HT1080 (cell line): ENCODE measurements around the gene GFM2. TPM values are rescaled to one million over a fixed set of nuclear protein-coding genes. Genes with fewer than 3 reads are reported as not detected.
A peak's percentile ranks its signal among the peaks of the same experiment; 100 is the strongest.
"Not testable (repeated sequence)": the region's sequence is repeated elsewhere in the genome, so short reads cannot be mapped to it uniquely, and the experiment has no call there.

Experiments used
- DNase-seq: peaks from one replicate; pipeline ENCODE4 v3.0.0-alpha.2; 2015; ENCODE audit warnings: low read depth
- polyA plus RNA-seq, 2 experiments: library from polyadenylated mRNA; depleted of rRNA; stranded (reverse); fragments of >200 nt; gene quantifications; 2 replicates each; pipeline ENCODE4 v1.2.3, GENCODE V29; 2015
- total RNA-seq: library from RNA; depleted of rRNA; stranded (reverse); fragments of >200 nt; shearing (Covaris generic); gene quantifications from 2 replicates; pipeline ENCODE4 v1.2.3, GENCODE V29; 2014; rRNA removed

The GFM2 gene, protein sequence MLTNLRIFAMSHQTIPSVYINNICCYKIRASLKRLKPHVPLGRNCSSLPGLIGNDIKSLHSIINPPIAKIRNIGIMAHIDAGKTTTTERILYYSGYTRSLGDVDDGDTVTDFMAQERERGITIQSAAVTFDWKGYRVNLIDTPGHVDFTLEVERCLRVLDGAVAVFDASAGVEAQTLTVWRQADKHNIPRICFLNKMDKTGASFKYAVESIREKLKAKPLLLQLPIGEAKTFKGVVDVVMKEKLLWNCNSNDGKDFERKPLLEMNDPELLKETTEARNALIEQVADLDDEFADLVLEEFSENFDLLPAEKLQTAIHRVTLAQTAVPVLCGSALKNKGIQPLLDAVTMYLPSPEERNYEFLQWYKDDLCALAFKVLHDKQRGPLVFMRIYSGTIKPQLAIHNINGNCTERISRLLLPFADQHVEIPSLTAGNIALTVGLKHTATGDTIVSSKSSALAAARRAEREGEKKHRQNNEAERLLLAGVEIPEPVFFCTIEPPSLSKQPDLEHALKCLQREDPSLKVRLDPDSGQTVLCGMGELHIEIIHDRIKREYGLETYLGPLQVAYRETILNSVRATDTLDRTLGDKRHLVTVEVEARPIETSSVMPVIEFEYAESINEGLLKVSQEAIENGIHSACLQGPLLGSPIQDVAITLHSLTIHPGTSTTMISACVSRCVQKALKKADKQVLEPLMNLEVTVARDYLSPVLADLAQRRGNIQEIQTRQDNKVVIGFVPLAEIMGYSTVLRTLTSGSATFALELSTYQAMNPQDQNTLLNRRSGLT
- total RNA-seq: 38.8 and 44.5 TPM in 2 replicates
- 29.8 and 33.2 TPM in 2 replicates for polyA plus RNA-seq (2015; cell fraction: cytosol; rRNA removed)
- polyA plus RNA-seq (2015; cell fraction: nucleus; rRNA removed): 85.1 and 88.4 TPM in 2 replicates

DNA sequence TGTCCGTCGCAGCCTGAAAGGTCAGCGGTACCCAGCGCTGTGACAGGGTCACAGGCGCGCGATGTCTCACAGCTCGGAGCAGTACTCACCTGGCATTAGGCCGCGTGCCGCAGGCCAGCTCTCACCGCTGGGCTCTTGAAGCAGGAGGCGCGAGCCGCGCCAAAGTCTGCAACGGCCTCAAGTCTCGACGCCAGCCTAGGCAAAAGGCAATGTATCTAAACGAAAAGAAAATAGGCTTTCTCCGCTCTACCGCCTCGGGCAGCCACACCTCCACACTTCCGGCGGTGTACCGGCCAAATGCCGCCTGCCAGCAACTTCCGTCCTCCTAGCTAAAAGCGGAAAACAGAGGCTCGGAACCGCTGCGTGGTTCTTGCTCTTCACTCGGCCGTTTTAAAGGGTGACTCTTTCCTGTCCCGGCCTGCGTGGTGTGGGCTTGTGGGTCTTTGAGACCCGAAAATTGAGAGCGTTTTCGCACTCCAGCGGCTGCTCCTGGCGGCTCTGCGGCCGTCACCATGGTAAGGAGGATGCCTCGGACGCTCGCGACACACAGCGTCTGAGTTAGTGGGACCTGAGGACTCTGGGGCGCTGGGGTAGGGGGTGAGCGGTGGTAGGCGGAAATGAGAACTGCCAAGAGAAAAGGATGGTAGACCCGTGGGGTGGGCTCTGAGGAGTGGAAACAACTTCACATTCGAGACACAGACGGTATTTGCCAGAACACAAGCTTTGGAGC, at the start of gene GFM2, which contains the start of gene NSA2:
Gene GFM2 (minus strand): TSS at position 269 of the 730 bp plus-strand sequence. CDS start 3,375 bp downstream, outside the sequence.
Gene NSA2 (plus strand): TSS at position 401 of the 730 bp plus-strand sequence. CDS start 112 bp downstream, at position 513.
- DNase-seq: peak; percentile 88

DNA sequence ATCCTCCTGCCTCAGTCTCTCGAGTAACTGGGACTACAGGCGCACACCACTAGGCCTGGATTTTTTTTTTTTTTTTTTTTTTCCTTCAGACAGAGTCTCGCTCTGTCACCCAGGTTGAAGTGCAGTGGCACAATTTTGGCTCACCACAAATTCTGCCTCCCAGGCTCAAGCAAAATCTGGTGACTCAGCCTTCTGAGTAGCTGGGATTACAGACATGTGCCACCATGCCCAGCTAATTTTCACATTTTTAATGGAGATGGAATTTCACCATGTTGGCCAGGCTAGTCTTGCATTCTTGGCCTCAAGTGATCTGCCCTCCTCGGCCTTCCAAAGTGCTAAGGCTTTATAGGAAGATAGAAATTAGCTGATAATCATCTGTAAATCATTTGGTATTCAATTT, 44.0 kb upstream of the GFM2 start:
- DNase-seq: peak; percentile 57

DNA sequence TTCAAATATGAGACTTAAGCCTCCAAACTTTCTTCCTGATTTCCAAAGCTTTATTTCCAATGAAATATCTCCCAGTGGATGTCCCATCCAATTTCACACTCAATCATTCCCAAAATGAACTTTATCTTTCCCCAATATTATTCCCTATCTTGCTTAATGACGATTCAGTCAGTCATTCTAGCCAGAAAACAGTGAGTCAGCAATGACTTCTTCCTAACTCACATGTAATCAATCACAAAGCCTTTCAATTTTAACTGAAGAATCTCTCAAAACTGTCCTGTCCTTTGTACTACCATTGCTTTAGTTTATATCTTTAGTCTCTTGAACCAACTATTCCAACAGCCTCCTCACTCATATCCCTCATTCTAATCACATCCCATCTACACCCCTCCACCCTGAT, 35.0 kb upstream of the GFM2 start:
- peak; percentile 40 for DNase-seq

DNA sequence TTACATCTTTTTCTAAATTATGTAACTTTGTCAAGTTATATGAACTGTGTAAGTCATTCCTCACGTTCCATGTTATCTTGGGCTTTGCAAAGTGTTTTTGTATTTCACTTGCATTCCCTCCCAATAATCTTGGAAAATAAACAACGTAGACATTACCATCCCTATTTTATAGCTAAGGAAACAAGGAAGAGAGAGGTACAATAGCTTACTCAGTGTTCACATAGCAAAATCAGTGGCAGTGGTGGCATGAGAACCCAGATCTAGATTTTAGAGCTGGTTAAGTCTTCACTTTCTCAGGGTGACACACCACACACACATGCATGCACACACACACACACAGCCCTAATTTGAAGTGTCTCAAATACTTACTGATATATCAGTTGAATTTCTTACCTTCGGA, 34.3 kb upstream of the GFM2 start:
- no peak for DNase-seq

DNA sequence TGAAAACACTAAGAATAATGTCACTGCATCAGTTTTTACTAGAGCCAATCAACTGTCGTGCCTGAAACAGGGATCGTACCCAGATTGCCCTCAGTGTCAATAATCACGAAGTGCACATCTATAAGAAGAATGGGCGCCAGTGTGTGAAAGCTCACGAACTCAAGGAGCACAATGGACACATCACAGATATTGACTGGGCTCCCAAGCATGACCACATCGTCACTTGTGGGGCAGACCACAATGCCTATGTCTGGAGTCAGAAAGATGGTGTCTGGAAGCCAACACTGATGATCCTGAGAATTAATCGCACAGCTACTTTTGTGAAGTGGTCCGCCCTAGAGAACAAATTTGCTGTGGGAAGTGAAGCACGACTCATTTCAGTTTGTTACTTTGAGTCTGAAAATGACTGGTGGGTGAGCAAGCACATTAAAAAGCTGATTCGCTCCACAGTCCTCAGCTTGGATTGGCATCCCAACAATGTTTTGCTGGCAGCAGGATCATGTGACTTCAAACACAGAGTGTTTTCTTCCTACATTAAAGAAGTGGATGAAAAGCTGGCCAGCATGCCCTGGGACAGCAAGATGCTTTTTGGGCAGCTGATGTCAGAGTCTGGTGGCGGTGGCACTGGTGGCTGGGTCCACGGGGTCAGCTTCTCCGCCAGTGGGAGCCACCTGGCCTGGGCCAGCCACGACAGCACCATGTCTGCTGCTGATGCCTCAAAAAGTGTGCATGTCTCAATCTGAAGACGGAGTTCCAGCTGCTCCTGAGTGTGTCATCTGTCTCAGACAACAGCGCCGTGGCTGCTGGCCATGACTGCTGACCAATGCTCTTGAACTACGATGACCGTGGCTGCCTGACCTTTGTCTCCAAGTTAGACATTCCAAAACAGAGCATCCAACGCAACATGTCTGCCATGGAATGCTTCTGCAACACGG, 32.3 kb upstream of the GFM2 start:
- DNase-seq: peak; percentile 47

DNA sequence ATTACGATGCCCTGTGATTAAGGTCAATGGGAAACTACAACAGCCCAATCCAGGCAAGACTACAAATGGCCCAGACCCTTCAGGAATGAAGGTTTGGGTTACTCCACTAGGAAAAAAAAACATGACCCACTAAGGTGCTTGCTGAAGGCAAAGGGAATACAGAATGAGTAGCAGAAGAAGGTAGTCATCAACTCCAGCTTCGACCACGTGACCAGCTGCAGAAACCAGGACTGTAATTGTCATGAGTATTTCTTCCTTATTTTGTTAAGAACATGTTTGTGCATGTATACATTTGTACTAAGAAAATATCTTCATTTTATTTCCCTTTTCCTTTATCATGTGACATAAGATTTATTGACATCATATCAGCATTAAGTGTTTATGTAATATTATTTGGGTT, 24.8 kb upstream of the GFM2 start:
- DNase-seq: not testable (repeated sequence)

DNA sequence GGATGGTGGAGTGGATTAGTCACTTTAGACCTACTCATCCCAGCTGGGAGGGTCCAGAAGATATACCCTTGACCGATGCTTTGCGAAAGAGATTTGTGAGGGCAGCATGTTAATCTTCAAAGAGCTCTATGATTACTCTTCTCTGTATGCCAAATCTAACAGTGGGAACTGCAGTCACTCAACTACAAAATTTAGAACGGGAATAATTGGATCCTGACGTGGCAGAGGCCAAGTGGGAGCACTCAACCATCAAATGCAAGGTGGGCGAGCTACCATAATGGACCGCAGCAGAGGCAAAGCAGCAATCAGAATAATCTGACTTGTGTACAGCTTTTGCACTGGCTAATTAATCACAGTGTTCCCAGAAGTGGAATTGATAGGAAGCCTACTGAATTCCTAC, 20.5 kb upstream of the GFM2 start:
- DNase-seq: no peak

DNA sequence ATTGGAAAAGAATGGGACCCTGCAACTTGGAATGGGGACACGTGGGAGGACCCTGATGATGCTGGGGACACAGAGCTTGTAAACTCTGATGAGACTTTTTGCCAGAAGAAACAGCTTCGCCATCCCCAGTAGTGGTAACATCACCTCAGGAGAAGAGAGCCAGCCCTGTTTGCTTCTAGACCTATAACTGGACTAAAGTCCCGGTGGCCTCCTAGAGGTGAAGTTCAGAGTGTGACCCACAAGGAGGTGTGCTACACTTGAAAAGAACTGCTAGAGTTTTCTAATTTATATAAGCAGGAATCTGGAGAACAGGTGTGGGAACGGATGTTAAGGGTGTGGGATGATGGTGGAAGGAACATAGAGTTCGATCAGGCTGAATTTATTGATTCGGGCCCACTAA, 19.9 kb upstream of the GFM2 start:
- DNase-seq: no peak

DNA sequence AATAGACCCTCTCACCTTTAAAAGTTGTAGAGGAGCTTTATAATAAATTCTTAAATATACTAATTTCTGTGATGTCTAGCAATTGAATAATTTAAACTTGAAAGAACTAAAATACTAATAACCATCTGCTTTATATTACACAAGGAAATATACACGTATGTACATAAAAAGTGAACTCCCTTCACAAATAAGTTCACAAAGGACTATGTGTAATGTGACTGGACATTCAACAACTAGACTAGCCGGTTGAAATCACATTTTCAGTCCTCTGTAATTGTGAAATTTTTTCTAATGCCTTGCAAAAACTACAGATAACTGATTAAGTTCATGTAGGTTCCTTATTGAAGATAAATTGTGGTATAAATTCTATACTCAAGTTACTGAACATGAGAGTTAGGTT, 11.7 kb upstream of the GFM2 start:
- DNase-seq: no peak

DNA sequence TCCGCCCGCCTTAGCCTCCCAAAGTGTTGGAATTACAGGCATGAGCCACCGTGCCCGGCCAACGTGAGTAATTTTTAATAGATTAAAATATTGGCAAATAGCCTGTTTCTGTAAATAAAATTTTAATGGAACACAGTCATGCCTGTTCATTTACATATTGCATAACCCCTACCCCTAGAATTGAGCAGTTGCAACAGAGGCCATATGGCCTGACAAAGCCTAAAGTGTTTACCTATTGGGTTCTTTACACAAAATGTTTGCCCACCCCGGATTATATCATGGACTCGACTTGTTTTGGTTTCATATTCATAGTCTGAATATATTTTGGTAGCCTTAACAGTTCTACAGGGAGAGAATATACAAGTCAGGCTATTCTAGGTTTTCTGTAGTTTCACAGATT, 5.4 kb upstream of the GFM2 start:
- DNase-seq: no peak

DNA sequence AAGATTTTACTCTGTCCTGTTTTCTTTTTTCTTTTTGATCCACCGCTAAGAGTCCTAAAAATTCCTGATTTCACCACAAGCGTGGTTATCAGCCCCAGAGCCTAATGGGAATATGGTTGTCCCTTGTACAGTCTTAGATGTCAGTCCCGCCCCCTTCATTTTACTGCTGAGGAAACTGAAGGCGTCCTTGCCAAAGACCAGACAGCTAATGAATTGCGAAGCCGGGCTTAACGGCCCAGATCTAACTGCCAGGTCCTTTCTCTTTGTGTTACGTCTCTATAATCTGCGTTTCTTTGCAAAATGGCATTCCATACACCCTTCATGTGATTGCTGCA, 629 bp upstream of the GFM2 start:
- DNase-seq: no peak

DNA sequence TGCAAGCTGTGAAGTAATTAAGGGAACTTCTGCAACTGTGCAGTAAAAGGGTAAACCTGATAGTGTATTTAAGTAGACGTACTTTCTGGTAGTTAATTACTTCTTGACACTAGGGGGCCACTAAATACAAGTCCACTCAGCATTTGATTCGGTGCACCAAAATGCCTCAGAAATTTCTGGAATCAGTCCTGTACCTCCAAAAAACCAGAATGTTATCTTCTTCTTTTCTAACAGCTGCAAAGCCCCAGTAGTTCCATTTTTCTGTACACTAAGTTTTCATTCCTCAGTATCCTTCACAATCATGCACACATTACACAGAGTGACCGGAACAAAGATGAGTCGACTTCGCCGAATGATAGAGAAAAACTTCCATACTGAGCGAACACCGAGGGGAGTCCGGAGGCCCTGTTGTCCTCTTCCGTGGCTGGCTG, 484 bp downstream of the GFM2 start:
- DNase-seq: peak; percentile 28

DNA sequence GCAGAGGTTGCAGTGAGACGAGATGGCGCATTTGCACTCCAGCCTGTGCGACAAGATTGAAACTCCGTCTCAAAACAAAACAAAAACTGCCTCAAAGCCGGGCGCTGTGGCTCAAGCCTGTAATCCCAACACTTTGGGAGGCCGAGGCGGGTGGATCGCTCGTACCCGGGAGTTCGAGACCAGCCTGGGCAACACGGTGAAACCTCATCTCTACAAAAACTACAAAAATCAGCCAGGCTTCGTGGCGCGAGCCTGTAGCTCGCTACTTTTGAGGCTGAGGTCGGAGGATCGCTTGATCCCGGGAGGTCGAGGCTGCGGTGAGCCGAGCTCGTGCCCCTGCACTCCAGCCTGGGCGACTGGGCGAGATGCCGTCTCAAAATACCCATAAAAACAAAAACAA, 988 bp downstream of the GFM2 start:
- DNase-seq: no peak

DNA sequence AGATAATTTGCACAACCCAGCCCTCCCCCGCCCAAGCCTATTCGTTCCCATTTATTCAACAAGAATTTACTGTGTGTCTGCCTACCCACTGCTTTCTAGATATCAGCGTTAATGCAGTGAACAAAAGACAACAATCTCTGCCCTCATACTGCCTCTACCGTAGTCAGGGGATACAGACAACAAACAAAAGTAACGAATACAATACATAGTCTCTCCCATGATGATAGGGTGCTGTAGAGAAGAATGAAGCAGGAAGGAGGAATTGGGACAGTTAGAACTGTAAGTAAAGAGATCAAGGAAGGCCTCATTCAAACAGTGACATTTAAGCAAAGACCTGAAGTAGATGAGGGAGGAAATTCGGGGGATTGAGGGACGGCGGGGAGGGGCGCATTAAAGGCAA, 1.7 kb downstream of the GFM2 start:
- peak; percentile 2 for DNase-seq

DNA sequence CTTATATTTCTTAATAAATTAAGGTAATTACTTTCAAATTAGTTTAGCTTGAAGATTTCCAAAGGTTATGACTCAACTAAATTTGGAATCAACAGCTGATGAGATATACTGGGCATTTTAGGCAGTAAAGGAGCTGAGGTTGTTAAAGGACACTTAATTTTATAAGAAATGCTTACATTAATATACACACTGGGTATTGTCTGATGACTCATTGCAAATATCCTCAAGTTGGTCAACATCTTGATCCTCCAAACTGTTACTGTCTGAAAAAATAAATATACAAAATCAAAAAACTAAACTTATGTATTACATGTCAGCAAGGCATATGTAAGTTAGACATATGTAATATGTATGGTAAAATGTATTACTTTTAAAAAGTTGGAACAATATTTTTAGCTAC, 3.4 kb downstream of the GFM2 start:
- no peak for DNase-seq

DNA sequence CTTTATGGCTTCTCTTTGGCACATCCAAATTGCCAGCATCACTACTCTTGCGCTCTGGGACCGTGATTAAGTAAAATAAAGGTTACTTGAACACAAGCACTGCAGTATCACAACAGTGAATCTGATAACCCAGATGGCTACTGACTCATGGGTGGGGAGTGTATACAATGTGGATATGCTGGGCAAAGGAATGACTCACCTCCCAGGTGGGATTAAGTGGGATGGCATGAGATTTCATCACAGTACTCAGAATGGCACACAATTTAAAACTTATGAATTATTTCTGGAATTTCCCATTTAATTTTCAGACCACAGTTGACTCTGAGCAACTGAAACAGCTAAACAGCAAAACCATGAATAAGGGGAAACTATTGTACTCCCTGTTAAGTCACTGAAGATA, 4.3 kb downstream of the GFM2 start:
- peak; percentile 91 for DNase-seq

DNA sequence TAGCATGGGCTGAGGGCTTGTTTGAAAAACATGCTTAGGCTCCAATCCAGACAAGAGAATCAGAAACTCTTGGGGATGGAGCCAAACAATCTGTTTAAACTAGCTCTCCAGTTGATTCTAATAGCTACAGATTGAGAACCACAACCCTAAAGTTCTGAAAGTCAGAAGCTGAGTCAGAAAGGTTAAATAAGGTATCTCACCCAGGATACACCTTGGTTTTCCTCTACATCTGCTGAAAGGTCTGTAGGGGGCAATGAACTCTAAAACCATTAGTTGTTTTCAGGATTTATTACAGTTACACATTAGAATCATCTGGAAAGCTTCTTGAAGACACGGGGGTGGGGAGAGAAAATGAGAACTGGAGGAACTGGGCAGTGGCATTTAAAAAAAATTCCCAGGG, 5.7 kb downstream of the GFM2 start:
- peak; percentile 5 for DNase-seq

DNA sequence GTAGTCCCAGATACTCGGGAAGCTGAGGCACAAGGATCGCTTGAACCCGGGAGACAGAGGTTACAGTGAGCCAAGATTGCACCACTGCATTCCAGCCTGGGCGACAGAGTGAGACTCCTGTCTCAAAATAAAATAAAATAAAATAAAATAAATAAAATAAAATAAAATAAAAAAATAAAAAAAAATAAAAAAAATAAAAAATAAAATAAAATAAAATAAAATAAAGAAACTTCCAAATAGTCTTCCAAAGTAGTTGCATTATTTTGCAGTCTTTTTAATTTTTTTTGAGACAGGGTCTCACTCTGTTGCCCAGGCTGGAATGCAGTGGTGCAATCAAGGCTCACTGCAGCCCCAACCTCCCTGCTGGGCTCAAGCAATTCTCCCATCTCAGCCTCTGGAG, 18.2 kb downstream of the GFM2 start:
- DNase-seq: not testable (repeated sequence)

DNA sequence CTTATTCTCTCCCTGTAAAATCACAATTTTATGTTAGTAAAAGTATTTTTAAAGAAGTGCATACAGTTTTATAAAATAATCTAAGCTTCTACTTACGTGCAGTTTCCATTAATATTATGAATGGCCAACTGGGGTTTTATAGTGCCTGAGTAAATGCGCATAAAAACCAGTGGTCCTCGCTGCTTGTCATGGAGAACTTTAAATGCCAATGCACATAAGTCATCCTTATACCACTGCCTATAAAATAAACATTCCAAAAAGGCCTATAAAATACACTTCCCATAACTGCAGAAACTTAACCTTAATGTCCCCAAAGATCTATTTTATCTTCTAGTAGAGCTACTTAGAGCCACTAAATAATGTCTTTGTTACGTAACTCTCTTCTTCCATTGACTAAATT, 28.5 kb downstream of the GFM2 start:
- no peak for DNase-seq

DNA sequence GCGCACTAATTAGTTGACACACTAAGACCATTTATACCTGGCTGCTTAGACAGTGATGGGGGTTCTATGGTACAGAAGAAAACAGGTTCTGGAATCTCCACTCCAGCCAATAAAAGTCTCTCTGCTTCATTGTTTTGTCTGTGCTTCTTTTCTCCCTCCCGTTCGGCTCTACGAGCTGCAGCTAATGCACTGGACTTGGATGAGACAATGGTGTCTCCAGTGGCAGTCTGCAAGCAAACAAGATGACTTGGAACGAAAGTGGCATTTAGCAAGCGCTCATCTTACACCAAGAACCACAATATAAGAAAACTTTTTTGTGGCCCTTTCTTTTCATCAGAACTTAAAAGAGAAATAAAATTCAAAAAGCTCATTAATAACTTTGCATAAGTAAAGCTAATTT, 30.2 kb downstream of the GFM2 start:
- no peak for DNase-seq

DNA sequence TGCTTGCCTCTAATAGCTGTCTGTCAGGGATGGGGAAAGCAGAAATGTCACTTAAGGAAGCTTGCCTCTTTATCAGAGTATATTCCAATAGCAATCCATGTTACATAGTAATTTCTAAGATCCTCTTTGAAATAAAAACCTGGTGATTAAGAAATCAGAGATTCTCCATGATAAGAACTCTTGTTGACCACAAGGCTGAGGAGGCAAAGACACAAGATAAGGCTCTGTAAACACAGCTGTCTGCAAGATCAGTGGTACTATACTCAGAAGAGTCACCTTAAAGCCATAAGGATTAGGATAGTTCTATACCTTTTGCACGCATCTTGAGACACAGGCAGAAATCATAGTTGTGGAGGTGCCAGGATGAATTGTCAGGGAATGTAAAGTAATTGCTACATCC, 41.6 kb downstream of the GFM2 start:
- no peak for DNase-seq
